Liver (tissue), 3 donors: ENCODE data around the gene ZNF664.

Source experiments
- EGR1 ChIP-seq, 2 donors: IDR thresholded peaks; 2 replicates each; pipeline ENCODE4 v1.6.1; 2016 to 2018; ENCODE audit warnings: antibody characterized with exemption in 2 of 2, low read depth in 2 of 2
- FOXA2 ChIP-seq: IDR thresholded peaks from 2 replicates; pipeline ENCODE4 v1.6.1; 2016; ENCODE audit warnings: antibody characterized with exemption
- GABPA ChIP-seq, 2 donors: IDR thresholded peaks in 1 of 2; conservative IDR thresholded peaks in 1 of 2; 2 replicates each; pipeline ENCODE4 v1.6.1; 2016; ENCODE audit warnings: antibody characterized with exemption in 2 of 2, mild to moderate bottlenecking in 1 of 2, moderate library complexity in 1 of 2
- RAD21 ChIP-seq, 2 donors: IDR thresholded peaks; 2 replicates each; pipeline ENCODE4 v1.6.1; 2016; ENCODE audit warnings: antibody characterized with exemption in 2 of 2, mild to moderate bottlenecking in 2 of 2
- SP1 ChIP-seq: IDR thresholded peaks from 2 replicates; pipeline ENCODE4 v1.6.1; 2018; ENCODE audit warnings: antibody characterized with exemption, mild to moderate bottlenecking
- TAF1 ChIP-seq: conservative IDR thresholded peaks from 2 replicates; pipeline ENCODE4 v1.6.1; 2016; ENCODE audit warnings: antibody characterized with exemption, mild to moderate bottlenecking
- YY1 ChIP-seq: IDR thresholded peaks from 2 replicates; pipeline ENCODE4 v1.6.1; 2016; ENCODE audit warnings: antibody characterized with exemption, mild to moderate bottlenecking
- TF ChIP-seq, protein P1 (sequence below): fragments of 150-350 bp; IDR thresholded peaks from 2 replicates; pipeline ENCODE4 v1.5.1; 2017; ENCODE audit warnings: improper control_type of control experiment, low read depth, low read length; ENCODE audit not compliant: missing input control
- TF ChIP-seq, protein P2 (sequence below): IDR thresholded peaks from 2 replicates; pipeline ENCODE4 v1.6.1; 2016; ENCODE audit warnings: antibody characterized with exemption, mild to moderate bottlenecking
- TF ChIP-seq, protein P3 (sequence below): IDR thresholded peaks from 2 replicates; pipeline ENCODE4 v1.6.1; 2016; ENCODE audit warnings: antibody characterized with exemption
- donor health status: healthy.
- donor health status: healthy.

DNA sequence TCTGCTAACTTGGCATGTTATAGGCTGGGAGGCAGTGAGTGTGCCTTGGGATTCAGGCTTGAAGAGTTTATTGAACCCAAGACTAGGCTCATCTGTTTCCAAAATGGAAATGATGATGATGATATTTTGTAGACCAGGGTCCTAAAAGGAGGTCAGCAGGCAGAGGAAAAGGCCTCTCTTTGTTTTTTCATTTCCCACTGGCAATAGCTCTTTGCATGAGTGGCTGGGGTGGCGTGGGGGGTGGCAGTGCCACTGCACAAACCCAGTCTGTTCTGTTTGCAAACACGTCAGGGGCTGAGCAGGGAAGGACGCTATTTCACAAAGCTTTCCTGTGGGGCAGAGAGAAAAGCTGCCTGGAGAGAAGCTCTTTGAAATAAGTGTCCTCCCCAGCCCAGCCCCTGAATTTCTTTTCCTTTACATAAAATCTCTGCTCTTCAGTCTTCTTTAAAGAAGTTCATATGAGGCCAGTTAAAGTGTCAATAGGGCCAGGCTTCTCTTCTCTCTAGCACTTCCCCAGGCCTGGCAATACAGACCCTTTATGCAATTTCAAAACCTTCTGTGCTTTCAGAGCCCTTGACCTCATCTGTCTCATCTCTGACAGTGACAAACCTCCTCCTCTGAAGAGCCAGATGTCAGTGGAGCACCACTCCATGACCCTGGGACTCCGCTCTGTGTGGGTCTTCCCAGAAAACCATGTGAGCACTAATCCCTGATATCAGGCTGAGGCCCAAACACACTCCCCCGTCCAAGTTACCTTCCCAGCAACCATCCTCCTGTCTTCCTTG is 72.8 kb downstream of the ZNF664 start:
- TF ChIP-seq, protein P1, sequence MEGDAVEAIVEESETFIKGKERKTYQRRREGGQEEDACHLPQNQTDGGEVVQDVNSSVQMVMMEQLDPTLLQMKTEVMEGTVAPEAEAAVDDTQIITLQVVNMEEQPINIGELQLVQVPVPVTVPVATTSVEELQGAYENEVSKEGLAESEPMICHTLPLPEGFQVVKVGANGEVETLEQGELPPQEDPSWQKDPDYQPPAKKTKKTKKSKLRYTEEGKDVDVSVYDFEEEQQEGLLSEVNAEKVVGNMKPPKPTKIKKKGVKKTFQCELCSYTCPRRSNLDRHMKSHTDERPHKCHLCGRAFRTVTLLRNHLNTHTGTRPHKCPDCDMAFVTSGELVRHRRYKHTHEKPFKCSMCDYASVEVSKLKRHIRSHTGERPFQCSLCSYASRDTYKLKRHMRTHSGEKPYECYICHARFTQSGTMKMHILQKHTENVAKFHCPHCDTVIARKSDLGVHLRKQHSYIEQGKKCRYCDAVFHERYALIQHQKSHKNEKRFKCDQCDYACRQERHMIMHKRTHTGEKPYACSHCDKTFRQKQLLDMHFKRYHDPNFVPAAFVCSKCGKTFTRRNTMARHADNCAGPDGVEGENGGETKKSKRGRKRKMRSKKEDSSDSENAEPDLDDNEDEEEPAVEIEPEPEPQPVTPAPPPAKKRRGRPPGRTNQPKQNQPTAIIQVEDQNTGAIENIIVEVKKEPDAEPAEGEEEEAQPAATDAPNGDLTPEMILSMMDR, result no peak
- TF ChIP-seq EGR1 (IDR thresholded peaks at IDR 0.05; ENCODE audit: low read depth in 2 of 2) (no peak), RAD21 (IDR thresholded peaks at IDR 0.05) (no peak), SP1 (no peak), TAF1 (no peak), FOXA2 (no peak), GABPA (IDR thresholded peaks at IDR 0.05 in 1 of 2, conservative IDR thresholded peaks at IDR 0.05 in 1 of 2) (no peak), YY1 (no peak)
- TF ChIP-seq, protein P2, sequence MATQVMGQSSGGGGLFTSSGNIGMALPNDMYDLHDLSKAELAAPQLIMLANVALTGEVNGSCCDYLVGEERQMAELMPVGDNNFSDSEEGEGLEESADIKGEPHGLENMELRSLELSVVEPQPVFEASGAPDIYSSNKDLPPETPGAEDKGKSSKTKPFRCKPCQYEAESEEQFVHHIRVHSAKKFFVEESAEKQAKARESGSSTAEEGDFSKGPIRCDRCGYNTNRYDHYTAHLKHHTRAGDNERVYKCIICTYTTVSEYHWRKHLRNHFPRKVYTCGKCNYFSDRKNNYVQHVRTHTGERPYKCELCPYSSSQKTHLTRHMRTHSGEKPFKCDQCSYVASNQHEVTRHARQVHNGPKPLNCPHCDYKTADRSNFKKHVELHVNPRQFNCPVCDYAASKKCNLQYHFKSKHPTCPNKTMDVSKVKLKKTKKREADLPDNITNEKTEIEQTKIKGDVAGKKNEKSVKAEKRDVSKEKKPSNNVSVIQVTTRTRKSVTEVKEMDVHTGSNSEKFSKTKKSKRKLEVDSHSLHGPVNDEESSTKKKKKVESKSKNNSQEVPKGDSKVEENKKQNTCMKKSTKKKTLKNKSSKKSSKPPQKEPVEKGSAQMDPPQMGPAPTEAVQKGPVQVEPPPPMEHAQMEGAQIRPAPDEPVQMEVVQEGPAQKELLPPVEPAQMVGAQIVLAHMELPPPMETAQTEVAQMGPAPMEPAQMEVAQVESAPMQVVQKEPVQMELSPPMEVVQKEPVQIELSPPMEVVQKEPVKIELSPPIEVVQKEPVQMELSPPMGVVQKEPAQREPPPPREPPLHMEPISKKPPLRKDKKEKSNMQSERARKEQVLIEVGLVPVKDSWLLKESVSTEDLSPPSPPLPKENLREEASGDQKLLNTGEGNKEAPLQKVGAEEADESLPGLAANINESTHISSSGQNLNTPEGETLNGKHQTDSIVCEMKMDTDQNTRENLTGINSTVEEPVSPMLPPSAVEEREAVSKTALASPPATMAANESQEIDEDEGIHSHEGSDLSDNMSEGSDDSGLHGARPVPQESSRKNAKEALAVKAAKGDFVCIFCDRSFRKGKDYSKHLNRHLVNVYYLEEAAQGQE, result no peak
- TF ChIP-seq, protein P3, sequence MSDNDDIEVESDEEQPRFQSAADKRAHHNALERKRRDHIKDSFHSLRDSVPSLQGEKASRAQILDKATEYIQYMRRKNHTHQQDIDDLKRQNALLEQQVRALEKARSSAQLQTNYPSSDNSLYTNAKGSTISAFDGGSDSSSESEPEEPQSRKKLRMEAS, result no peak
